ENCODE data around the gene ANAPC10.

The ANAPC10 gene

GRCh38 chr4:145098675-145099037 lies 660 bp upstream of the ANAPC10 start:
- H3K27me3 ChIP-seq (ENCODE audit: low read depth): no peaks in the 10 kb centered on the region
- H3K4me1 ChIP-seq: 0 out of 2 replicates have a peak, but pooled peaks cover 9% of the 10 kb centered on the region
- peak; percentile 38 to 39 for DNase-seq (ENCODE audit: low spot score in 2 of 2)
- in situ Hi-C loops (cut with MboI; ENCODE audit: low sequenced_read_pairs): no loop called here
- no peaks in the 10 kb centered on the region for H3K9me3 ChIP-seq
- peaks cover 15% of the 10 kb centered on the region for H3K36me3 ChIP-seq (replicated peaks)
- H3K4me3 ChIP-seq: peak overlapping the region; percentile 77

GRCh38 chr4:145097331-145097820 lies 620 bp downstream of the ANAPC10 start:
- peaks cover 23% of the 10 kb centered on the region for H3K36me3 ChIP-seq (replicated peaks)
- DNase-seq (ENCODE audit: low spot score in 2 of 2): peak; percentile 19 to 56

GRCh38 chr4:145093638-145094037 lies 4.4 kb downstream of the ANAPC10 start:
- no peak for DNase-seq (ENCODE audit: low spot score in 2 of 2)
- Histone ChIP-seq H3K9me3 (no peaks in the 10 kb centered on the region), H3K4me1 (peaks cover 3% of the 10 kb centered on the region), H3K27me3 (ENCODE audit: low read depth) (no peaks in the 10 kb centered on the region), H3K4me3 (no peak overlapping the region), H3K36me3 (replicated peaks) (peaks cover 31% of the 10 kb centered on the region)
- in situ Hi-C loops (cut with MboI; ENCODE audit: low sequenced_read_pairs): no loop called here

More at GRCh38 chr4:145097331-145097820, 620 bp downstream of the ANAPC10 start:
- Histone ChIP-seq H3K4me3 (peak overlapping the region; percentile 77), H3K27me3 (ENCODE audit: low read depth) (no peaks in the 10 kb centered on the region), H3K4me1 (0 out of 2 replicates have a peak, but pooled peaks cover 8% of the 10 kb centered on the region), H3K9me3 (no peaks in the 10 kb centered on the region)
- in situ Hi-C loops (cut with MboI; ENCODE audit: low sequenced_read_pairs): no loop called here

GRCh38 chr4:145090380-145090779 lies 7.6 kb downstream of the ANAPC10 start:
- in situ Hi-C loops (cut with MboI; ENCODE audit: low sequenced_read_pairs): no loop called here
- H3K36me3 ChIP-seq (replicated peaks): peaks cover 27% of the 10 kb centered on the region
- H3K4me3 ChIP-seq: no peak overlapping the region
- H3K4me1 ChIP-seq: peaks cover 5% of the 10 kb centered on the region
- DNase-seq (ENCODE audit: low spot score in 2 of 2): no peak
- no peaks in the 10 kb centered on the region for H3K9me3 ChIP-seq
- no peaks in the 10 kb centered on the region for H3K27me3 ChIP-seq (ENCODE audit: low read depth)

DNA sequence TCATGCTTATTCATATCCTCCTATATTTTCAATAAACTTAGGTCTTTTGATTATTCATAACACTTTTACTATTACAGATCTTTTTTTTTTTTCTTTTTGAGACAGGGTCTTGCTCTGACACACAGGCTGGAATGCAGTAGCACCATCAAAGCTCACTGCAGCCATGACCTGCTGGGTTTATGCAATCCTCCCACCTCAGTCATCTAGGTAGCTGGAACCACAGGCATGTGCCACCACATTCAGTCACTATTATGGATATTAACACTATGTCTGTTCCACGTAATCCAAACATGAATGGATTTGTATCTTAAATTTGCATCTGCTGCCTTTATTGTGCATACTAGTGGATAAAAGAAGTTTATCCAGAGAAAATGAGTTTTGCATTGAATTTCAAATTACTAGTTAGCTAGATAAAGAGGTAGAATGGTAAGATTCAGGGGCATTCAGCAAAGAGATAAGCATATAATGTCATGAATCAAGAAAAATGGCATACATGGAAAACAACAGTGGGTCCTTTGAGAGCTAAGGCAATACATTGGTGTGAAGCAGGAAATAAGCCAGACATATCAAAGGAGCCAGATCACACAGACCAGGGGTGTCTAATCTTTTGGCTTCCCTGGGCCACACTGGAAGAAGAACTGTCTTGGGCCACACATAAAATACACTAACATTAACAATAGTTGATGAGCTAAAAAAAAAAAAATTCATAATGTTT lies 13.9 kb downstream of the ANAPC10 start:
- peak; percentile 72 to 94 for DNase-seq (ENCODE audit: low spot score in 2 of 2)
- H3K4me3 ChIP-seq: no peak overlapping the region
- no peaks in the 10 kb centered on the region for H3K27me3 ChIP-seq (ENCODE audit: low read depth)
- in situ Hi-C loops (cut with MboI; ENCODE audit: low sequenced_read_pairs): no loop called here
- H3K4me1 ChIP-seq: peaks cover 11% of the 10 kb centered on the region
- 0 out of 2 replicates have a peak, but pooled peaks cover 5% of the 10 kb centered on the region for H3K36me3 ChIP-seq (replicated peaks)
- no peaks in the 10 kb centered on the region for H3K9me3 ChIP-seq

DNA sequence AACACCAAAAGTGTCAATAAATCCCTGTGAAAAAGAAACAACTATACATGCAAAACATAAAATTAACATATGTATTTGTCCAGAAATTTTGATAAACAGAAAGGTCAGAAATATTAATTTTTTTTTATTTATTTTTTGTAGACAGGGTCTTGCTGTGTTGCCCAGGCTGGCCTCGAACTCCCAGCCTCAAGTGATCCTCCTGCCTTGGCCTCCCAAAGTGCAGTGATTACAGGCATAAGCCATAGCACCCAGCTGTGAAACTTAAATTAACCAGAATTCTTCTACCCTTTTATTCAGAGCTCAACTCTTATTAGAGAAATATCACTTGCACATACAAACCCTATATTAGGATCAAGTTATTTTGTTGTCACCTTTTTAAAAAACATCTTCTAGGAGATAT lies 16.2 kb downstream of the ANAPC10 start:
- H3K27me3 ChIP-seq (ENCODE audit: low read depth): no peaks in the 10 kb centered on the region
- peaks cover 6% of the 10 kb centered on the region for H3K4me1 ChIP-seq
- in situ Hi-C loops (cut with MboI; ENCODE audit: low sequenced_read_pairs): no loop called here
- 0 out of 2 replicates have a peak, but pooled peaks cover 8% of the 10 kb centered on the region for H3K36me3 ChIP-seq (replicated peaks)
- H3K9me3 ChIP-seq: no peaks in the 10 kb centered on the region
- H3K4me3 ChIP-seq: no peak overlapping the region
- DNase-seq (ENCODE audit: low spot score in 2 of 2): no peak

DNA sequence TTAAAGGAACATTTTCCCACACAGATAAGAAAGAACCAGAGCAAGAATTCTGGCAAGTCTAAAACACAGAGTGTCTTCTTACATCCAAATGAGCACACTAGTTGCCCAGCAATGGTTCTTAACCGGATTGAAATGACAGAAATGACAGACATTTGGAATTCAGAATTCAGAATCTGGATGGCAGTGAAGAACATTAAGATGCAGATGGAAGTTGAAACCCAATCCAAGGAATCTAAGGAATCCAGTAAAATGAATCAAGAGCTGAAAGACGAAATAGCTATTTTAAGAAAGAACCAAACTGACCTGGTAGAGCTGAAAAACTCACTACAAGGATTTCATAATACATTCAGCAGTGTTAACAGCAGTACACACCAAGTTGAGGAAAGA lies 21.5 kb downstream of the ANAPC10 start:
- Histone ChIP-seq H3K4me1 (no peaks in the 10 kb centered on the region), H3K27me3 (ENCODE audit: low read depth) (no peaks in the 10 kb centered on the region), H3K4me3 (no peak overlapping the region), H3K36me3 (replicated peaks) (0 out of 2 replicates have a peak, but pooled peaks cover 8% of the 10 kb centered on the region), H3K9me3 (no peaks in the 10 kb centered on the region)
- no peak for DNase-seq (ENCODE audit: low spot score in 2 of 2)
- in situ Hi-C loops (cut with MboI; ENCODE audit: low sequenced_read_pairs): no loop called here

DNA sequence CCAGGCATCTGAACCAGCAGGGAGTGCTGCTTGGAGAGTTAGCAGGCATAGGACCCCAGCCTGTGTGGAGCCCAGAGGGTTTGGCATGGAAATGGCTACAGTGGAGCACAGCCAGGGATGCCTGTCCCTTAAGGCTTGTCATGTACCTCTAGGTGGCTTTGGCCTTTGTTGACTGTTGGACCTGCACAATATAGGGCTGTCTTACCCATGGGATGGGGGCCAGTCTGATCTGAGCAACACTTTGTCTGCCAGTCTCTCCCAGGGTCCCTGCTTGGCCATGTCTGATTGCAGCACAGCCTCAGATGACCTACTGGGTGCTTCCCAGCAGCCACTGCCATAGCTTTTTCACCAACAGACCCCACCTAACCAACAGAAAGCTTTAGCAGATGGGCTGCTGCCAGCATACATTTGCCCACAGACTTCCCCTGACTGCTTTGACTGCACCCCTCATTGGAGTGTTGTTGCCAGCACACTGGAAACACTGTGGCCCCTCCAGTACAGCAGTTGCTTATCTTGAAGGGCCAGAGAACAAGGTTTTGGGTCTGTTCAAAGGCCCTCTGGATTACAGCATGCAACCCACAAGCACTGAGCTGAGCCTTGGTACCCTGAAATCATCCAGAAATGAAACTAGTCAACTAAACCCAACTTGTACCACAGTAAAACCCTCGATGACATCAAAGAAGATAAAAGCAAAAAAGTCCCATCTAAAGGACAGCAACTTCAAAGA lies 22.1 kb downstream of the ANAPC10 start:
- no peak for DNase-seq (ENCODE audit: low spot score in 2 of 2)
- Histone ChIP-seq H3K4me3 (no peak overlapping the region), H3K36me3 (replicated peaks) (0 out of 2 replicates have a peak, but pooled peaks cover 8% of the 10 kb centered on the region), H3K9me3 (no peaks in the 10 kb centered on the region), H3K4me1 (no peaks in the 10 kb centered on the region), H3K27me3 (ENCODE audit: low read depth) (no peaks in the 10 kb centered on the region)
- in situ Hi-C loops (cut with MboI; ENCODE audit: low sequenced_read_pairs): no loop called here

DNA sequence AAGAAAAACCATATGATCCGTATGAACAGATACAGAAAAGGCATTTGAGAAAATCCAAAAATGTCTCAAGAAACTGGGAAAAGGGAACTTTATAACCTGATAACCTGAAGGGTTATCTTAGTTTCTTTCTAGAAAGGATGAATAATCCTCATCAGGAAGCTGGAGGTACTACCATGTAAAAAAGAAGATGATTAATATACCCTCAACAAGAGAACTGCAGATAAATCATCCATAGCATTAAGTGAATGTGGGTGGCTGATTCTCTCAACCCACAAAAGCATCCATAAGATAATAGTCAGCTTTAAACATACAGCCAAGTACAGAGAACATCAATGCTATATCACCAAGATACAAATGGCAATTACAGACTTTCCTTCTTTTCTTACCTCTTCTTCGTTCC lies 26.4 kb downstream of the ANAPC10 start:
- Histone ChIP-seq H3K4me3 (no peak overlapping the region), H3K36me3 (replicated peaks) (no peaks in the 10 kb centered on the region), H3K9me3 (no peaks in the 10 kb centered on the region), H3K4me1 (no peaks in the 10 kb centered on the region), H3K27me3 (ENCODE audit: low read depth) (no peaks in the 10 kb centered on the region)
- DNase-seq (ENCODE audit: low spot score in 2 of 2): no peak
- in situ Hi-C loops (cut with MboI; ENCODE audit: low sequenced_read_pairs): loop anchor here (25.0 kb wide), 1 partner anchor 884 kb away; no protein-coding TSS in a partner anchor

GRCh38 chr4:145069361-145069760 lies 28.6 kb downstream of the ANAPC10 start:
- no peak for DNase-seq (ENCODE audit: low spot score in 2 of 2)
- in situ Hi-C loops (cut with MboI; ENCODE audit: low sequenced_read_pairs): loop anchor here (25.0 kb wide), 1 partner anchor 882 kb away; no protein-coding TSS in a partner anchor

DNA sequence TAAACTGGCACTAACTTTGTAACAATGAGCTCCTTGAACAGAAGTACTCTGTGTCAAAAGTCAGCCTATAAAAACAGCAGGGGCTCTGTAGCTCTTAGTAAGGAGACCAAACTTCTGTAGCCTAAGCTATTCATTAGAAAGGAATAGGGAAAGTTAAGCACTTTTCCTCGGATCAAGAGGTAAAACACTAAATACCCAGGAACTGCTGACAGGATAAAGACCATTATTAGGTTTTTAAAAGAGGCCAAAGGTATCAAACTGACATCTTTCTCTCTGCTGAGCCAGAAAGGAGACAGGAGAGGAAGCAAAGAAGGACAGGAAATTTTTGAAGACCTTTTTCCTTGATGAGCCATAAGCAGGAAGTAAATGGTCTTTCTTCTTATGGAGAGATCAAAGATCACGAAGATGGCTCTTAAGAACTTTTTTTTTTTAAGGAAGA lies 31.9 kb downstream of the ANAPC10 start:
- H3K4me3 ChIP-seq: no peak overlapping the region
- no peaks in the 10 kb centered on the region for H3K27me3 ChIP-seq (ENCODE audit: low read depth)
- peaks cover 15% of the 10 kb centered on the region for H3K4me1 ChIP-seq
- in situ Hi-C loops (cut with MboI; ENCODE audit: low sequenced_read_pairs): loop anchor here (25.0 kb wide), 1 partner anchor 879 kb away; no protein-coding TSS in a partner anchor
- peak; percentile 56 to 88 for DNase-seq (ENCODE audit: low spot score in 2 of 2)
- no peaks in the 10 kb centered on the region for H3K36me3 ChIP-seq (replicated peaks)
- H3K9me3 ChIP-seq: no peaks in the 10 kb centered on the region

More at GRCh38 chr4:145069361-145069760, 28.6 kb downstream of the ANAPC10 start:
- no peaks in the 10 kb centered on the region for H3K36me3 ChIP-seq (replicated peaks)
- H3K9me3 ChIP-seq: no peaks in the 10 kb centered on the region
- peaks cover 15% of the 10 kb centered on the region for H3K4me1 ChIP-seq
- H3K4me3 ChIP-seq: no peak overlapping the region
- H3K27me3 ChIP-seq (ENCODE audit: low read depth): no peaks in the 10 kb centered on the region

GRCh38 chr4:145061318-145061920 lies 36.6 kb downstream of the ANAPC10 start:
- H3K4me3 ChIP-seq: no peak overlapping the region
- peaks cover 18% of the 10 kb centered on the region for H3K4me1 ChIP-seq
- in situ Hi-C loops (cut with MboI; ENCODE audit: low sequenced_read_pairs): loop anchor here (25.0 kb wide), 1 partner anchor 874 kb away; no protein-coding TSS in a partner anchor
- peak in 1 of 2 experiments; percentile 55 for DNase-seq (ENCODE audit: low spot score in 2 of 2)
- no peaks in the 10 kb centered on the region for H3K27me3 ChIP-seq (ENCODE audit: low read depth)
- no peaks in the 10 kb centered on the region for H3K36me3 ChIP-seq (replicated peaks)
- no peaks in the 10 kb centered on the region for H3K9me3 ChIP-seq

- Histone ChIP-seq H3K9me3 (no peaks in the 10 kb centered on the region), H3K36me3 (replicated peaks) (no peaks in the 10 kb centered on the region), H3K27me3 (ENCODE audit: low read depth) (no peaks in the 10 kb centered on the region), H3K4me1 (peaks cover 3% of the 10 kb centered on the region; the same call in 1 of the 2 replicates), H3K4me3 (no peak overlapping the region)
- in situ Hi-C loops (cut with MboI; ENCODE audit: low sequenced_read_pairs): loop anchor here (25.0 kb wide), 1 partner anchor 871 kb away; no protein-coding TSS in a partner anchor
- peak in 1 of 2 experiments; percentile 19 for DNase-seq (ENCODE audit: low spot score in 2 of 2)
Measured at GRCh38 chr4:145058256-145058655, 39.7 kb downstream of the ANAPC10 start.

All from HAP-1 (cell line).